Endothelial cell of umbilical vein (primary cell): ENCODE data around the gene TMEM61. TPM values are rescaled to one million over a fixed set of nuclear protein-coding genes. Genes with fewer than 3 reads are reported as not detected.

ENCODE experiments used
- BruUV-seq: library from RNA; stranded (reverse); fragments of 400-500 nt; replicated peaks from 2 replicates; lab custom pipeline; 2021; lab: Mats Ljungman, UMichigan
- CTCF ChIA-PET: fragments of 300-600, 350-600 bp; sonication (Branson Sonifier 250); formaldehyde crosslinking; loops from one replicate; lab custom pipeline; 2021; ENCODE audit warnings: antibody characterized with exemption, inconsistent platforms; lab: Charles Lee
- POLR2A ChIA-PET: fragments of 300-600, 350-600 bp; sonication (Branson Sonifier 250); formaldehyde crosslinking; loops from one replicate; lab custom pipeline; 2021; ENCODE audit warnings: antibody characterized with exemption, inconsistent platforms; lab: Charles Lee
- DNase-seq: peaks from one replicate; pipeline ENCODE4 v3.0.0-alpha.2; 2011; ENCODE audit warnings: low read depth, low spot score
- FAIRE-seq: peaks from 2 replicates; lab custom pipeline; 2011; peaks lifted over from hg19 to GRCh38; lab: Jason Lieb, UNC
- H2AFZ ChIP-seq: 2 replicates; pipeline ENCODE4 v1.6.0; 2012; ENCODE audit warnings: low read depth, low read length, control low read depth, inconsistent platforms
- H3K27ac ChIP-seq: 2 replicates; pipeline ENCODE4 v1.5.1; 2011; ENCODE audit warnings: low read depth, mild to moderate bottlenecking, control low read depth, low read length, moderate library complexity; ENCODE audit not compliant: insufficient read depth
- H3K27me3 ChIP-seq, 2 experiments: 2 replicates each; pipeline versions ENCODE4 v1.6.0 to v1.6.1; 2011; ENCODE audit warnings: low read length in 2 of 2, mixed read lengths in 1 of 2; ENCODE audit not compliant: control insufficient read depth in 2 of 2, insufficient read depth in 2 of 2
- H3K36me3 ChIP-seq, 2 experiments: 2 replicates in 1 of 2; 3 replicates in 1 of 2; pipeline ENCODE4 v1.5.1; 2011; ENCODE audit warnings: low read length in 2 of 2, mild to moderate bottlenecking in 1 of 2, moderate library complexity in 1 of 2; ENCODE audit not compliant: control insufficient read depth in 2 of 2, insufficient read depth in 2 of 2; ENCODE audit errors: extremely low read depth in 1 of 2
- H3K4me1 ChIP-seq: 3 replicates; pipeline ENCODE4 v1.5.1; 2011; ENCODE audit warnings: mild to moderate bottlenecking, low read length; ENCODE audit not compliant: control insufficient read depth, insufficient read depth; ENCODE audit errors: extremely low read depth
- H3K4me2 ChIP-seq: 2 replicates; pipeline ENCODE4 v1.6.1; 2011; ENCODE audit warnings: low read length, control low read depth, mixed read lengths; ENCODE audit not compliant: insufficient read depth
- H3K4me3 ChIP-seq, 3 experiments: fragments of 200-600 bp in 1 of 3; sonication (generic), shearing (Covaris generic) in 1 of 3; replicated peaks in 1 of 3; 2 replicates each; pipeline ENCODE4 v1.5.1; 2011 to 2016; ENCODE audit warnings: control low read depth in 3 of 3, low read length in 3 of 3, mild to moderate bottlenecking in 2 of 3, inconsistent platforms in 1 of 3, low read depth in 1 of 3, moderate library complexity in 1 of 3; ENCODE audit not compliant: insufficient read depth in 1 of 3
- H3K79me2 ChIP-seq: 2 replicates; pipeline ENCODE4 v1.6.0; 2012; ENCODE audit warnings: low read length, inconsistent platforms; ENCODE audit not compliant: control insufficient read depth, insufficient read depth
- H3K9ac ChIP-seq: replicated peaks from 2 replicates; pipeline ENCODE3; 2011; ENCODE audit warnings: low read length, control low read depth; ENCODE audit not compliant: insufficient read depth; ENCODE audit errors: extremely low read depth
- H3K9me1 ChIP-seq: replicated peaks from 3 replicates; pipeline ENCODE4 v1.6.0; 2011; ENCODE audit warnings: mild to moderate bottlenecking, low read length; ENCODE audit not compliant: control insufficient read depth, insufficient read depth; ENCODE audit errors: extremely low read depth
- H3K9me3 ChIP-seq: replicated peaks from 2 replicates; pipeline ENCODE4 v1.5.1; 2012; ENCODE audit warnings: low read length, inconsistent platforms; ENCODE audit not compliant: control insufficient read depth, insufficient read depth
- H4K20me1 ChIP-seq: replicated peaks from 2 replicates; pipeline ENCODE3; 2011; ENCODE audit warnings: mild to moderate bottlenecking, low read length; ENCODE audit not compliant: control insufficient read depth, insufficient read depth; ENCODE audit errors: extremely low read depth
- CTCF ChIP-seq, 2 donors: IDR thresholded peaks; 1 replicate in 1 of 2; 2 replicates in 1 of 2; pipeline ENCODE4 v1.5.1; 2011; ENCODE audit warnings: low read length in 2 of 2, mild to moderate bottlenecking in 2 of 2, moderate library complexity in 2 of 2, control low read depth in 1 of 2, inconsistent platforms in 1 of 2, low read depth in 1 of 2; ENCODE audit not compliant: insufficient read depth in 1 of 2; ENCODE audit errors: extremely low read depth in 1 of 2
- EZH2 ChIP-seq: IDR thresholded peaks from 2 replicates; pipeline ENCODE4 v1.6.1; 2012; ENCODE audit warnings: borderline replicate concordance, low read depth, mild to moderate bottlenecking, moderate library complexity, low read length, inconsistent platforms; ENCODE audit not compliant: severe bottlenecking
- FOS ChIP-seq: IDR thresholded peaks from 2 replicates; pipeline ENCODE4 v1.6.1; 2011; ENCODE audit warnings: mild to moderate bottlenecking, low read length, moderate library complexity, borderline replicate concordance; ENCODE audit not compliant: insufficient read depth
- GATA2 ChIP-seq: IDR thresholded peaks from 2 replicates; pipeline ENCODE4 v1.7.0; 2011; ENCODE audit warnings: low read depth, mild to moderate bottlenecking, moderate library complexity, mixed read lengths, low read length; ENCODE audit not compliant: insufficient read length, insufficient read depth
- JUN ChIP-seq: IDR thresholded peaks from 2 replicates; pipeline ENCODE4 v1.6.1; 2011; ENCODE audit warnings: borderline replicate concordance, low read depth; ENCODE audit not compliant: insufficient read length, insufficient read depth
- MAX ChIP-seq: IDR thresholded peaks from 2 replicates; pipeline ENCODE4 v1.6.1; 2011; ENCODE audit not compliant: insufficient read depth, insufficient read length
- MYC ChIP-seq: IDR thresholded peaks from one replicate; pipeline ENCODE4 v1.6.1; 2011; ENCODE audit warnings: mild to moderate bottlenecking, low read depth, low read length
- POLR2A ChIP-seq: IDR thresholded peaks from 2 replicates; pipeline ENCODE4 v1.6.1; 2012; ENCODE audit warnings: low read depth, mild to moderate bottlenecking, control low read depth, low read length
- POLR2AphosphoS5 ChIP-seq: IDR thresholded peaks from 2 replicates; pipeline ENCODE4 v1.6.1; 2012; ENCODE audit warnings: low read depth, mild to moderate bottlenecking, control low read depth, low read length, moderate library complexity; ENCODE audit not compliant: insufficient read depth
- dilution Hi-C: fragments of 300-500 bp; cut with MboI; formaldehyde crosslinking; loops from one replicate; pipeline ENCODE4 v1.15.0; 2019; ENCODE audit warnings: low sequenced_read_pairs; ENCODE audit not compliant: extremely low pct_ligation_motif_present
- intact Hi-C: fragments of 100-400 bp; cut with micrococcal nuclease; formaldehyde crosslinking; loops from one replicate; pipeline ENCODE4 v1.10.0; 2022
- polyA plus RNA-seq, 4 experiments: library from polyadenylated mRNA; depleted of rRNA in 3 of 4; stranded (reverse) in 3 of 4; unstranded in 1 of 4; fragments of >200 nt; gene quantifications; 2 replicates each; pipeline versions ENCODE4 v1.2.1 to v1.2.3, GENCODE V29; 2011 to 2012; ENCODE audit warnings: missing spikeins in 1 of 4
- total RNA-seq: library from RNA; stranded (reverse); gene quantifications from 2 replicates; pipeline ENCODE4 v1.2.3, GENCODE V29; 2021

TMEM61 gene
- total and polyA plus RNA-seq, 2 donors (not counting 3 experiments of a cell fraction or from before 2014, with no cell fraction given), result not detected

GRCh38 chr1:55015123-55015522 is 34.7 kb downstream of the TMEM61 start:
- Histone ChIP-seq H3K27ac (no peak overlapping the region), H3K4me2 (no peak overlapping the region), H3K36me3 (no peaks in the 10 kb centered on the region), H3K27me3 (peaks cover 4 to 24% of the 10 kb centered on the region in 2 experiments), H3K9me3 (no peaks in the 10 kb centered on the region), H3K79me2 (no peaks in the 10 kb centered on the region), H2AFZ (no peak overlapping the region), H3K4me1 (no peaks in the 10 kb centered on the region), H3K9ac (no peak overlapping the region), H3K4me3 (no peak overlapping the region), H3K9me1 (no peaks in the 10 kb centered on the region), H4K20me1 (no peaks in the 10 kb centered on the region)
- dilution Hi-C loops, result no loop called here
- intact Hi-C loops, result no loop called here
- DNase-seq (no peak), FAIRE-seq (no peak)
- CTCF ChIA-PET, result interaction anchor here (9.7 kb wide), 1 partner anchor 68 kb away, joined by 587 read pairs; no protein-coding TSS in a partner anchor
- POLR2A ChIA-PET, result no interaction called here
- TF ChIP-seq FOS (no peak), MYC (no peak), GATA2 (no peak), POLR2A (no peak)
- BruUV-seq, result no TSS peak

- no peak for DNase-seq
- Histone ChIP-seq H3K36me3 (no peaks in the 10 kb centered on the region), H3K4me1 (no peaks in the 10 kb centered on the region), H4K20me1 (no peaks in the 10 kb centered on the region), H3K4me2 (no peak overlapping the region), H2AFZ (no peak overlapping the region), H3K4me3 (no peak overlapping the region), H3K27me3 (peaks cover 4 to 24% of the 10 kb centered on the region in 2 experiments), H3K9me3 (no peaks in the 10 kb centered on the region), H3K9me1 (no peaks in the 10 kb centered on the region), H3K27ac (no peak overlapping the region), H3K9ac (no peak overlapping the region), H3K79me2 (no peaks in the 10 kb centered on the region)
- no peak for FAIRE-seq
- ChIA-PET CTCF (interaction anchor here (0.6 to 9.7 kb wide), 3 partner anchors 8 to 69 kb away, joined by 4 to 587 read pairs (median 5); no protein-coding TSS in a partner anchor), POLR2A (no interaction called here)
- TF ChIP-seq EZH2 (no peak), MYC (no peak), POLR2AphosphoS5 (no peak), MAX (no peak), POLR2A (no peak), CTCF (IDR thresholded peaks at IDR 0.05; ENCODE audit: extremely low read depth in 1 of 2, insufficient read depth in 1 of 2, low read depth in 1 of 2, low read length in 2 of 2) (no peak), GATA2 (no peak), JUN (no peak), FOS (no peak)
- no TSS peak for BruUV-seq
- dilution Hi-C loops (no loop called here), intact Hi-C loops (no loop called here)
Observed at GRCh38 chr1:55015731-55016620, 35.5 kb downstream of the TMEM61 start.
